Rectal smooth muscle tissue (tissue), 1 donor: ENCODE results near the gene ADAP1.
"Not testable (repeated sequence)": the region's sequence is repeated elsewhere in the genome, so short reads cannot be mapped to it uniquely, and the experiment has no call there.

ENCODE experiments used
- H3K27ac ChIP-seq: one replicate; pipeline ENCODE4 v1.7.0; 2013; ENCODE audit warnings: low read depth, low read length, inconsistent platforms
- H3K27me3 ChIP-seq: one replicate; pipeline ENCODE4 v1.7.0; 2013; ENCODE audit warnings: low read length; ENCODE audit not compliant: control insufficient read depth, insufficient read depth
- H3K36me3 ChIP-seq: one replicate; pipeline ENCODE4 v1.7.0; 2013; ENCODE audit warnings: low read length; ENCODE audit not compliant: control insufficient read depth, insufficient read depth
- H3K4me1 ChIP-seq: one replicate; pipeline ENCODE4 v1.7.0; 2013; ENCODE audit warnings: low read length; ENCODE audit not compliant: control insufficient read depth, insufficient read depth
- H3K4me3 ChIP-seq: one replicate; pipeline ENCODE4 v1.7.0; 2013; ENCODE audit warnings: low read length
- H3K9ac ChIP-seq: one replicate; pipeline ENCODE4 v1.7.0; 2013; ENCODE audit warnings: low read length

Gene ADAP1

GRCh38 chr7:877312-878232, 76.9 kb downstream of the ADAP1 start:
- H3K27ac ChIP-seq = peak overlapping the region; percentile 84
- H3K4me1 ChIP-seq = peaks cover 25% of the 10 kb centered on the region

GRCh38 chr7:876972-877311, 77.5 kb downstream of the ADAP1 start:
- H3K27me3 ChIP-seq = no peaks in the 10 kb centered on the region

More at GRCh38 chr7:877312-878232, 76.9 kb downstream of the ADAP1 start:
- peak overlapping the region; percentile 88 for H3K4me3 ChIP-seq
- H3K27me3 ChIP-seq = no peaks in the 10 kb centered on the region
- H3K36me3 ChIP-seq = peaks cover under 1% of the 10 kb centered on the region
- no peak overlapping the region for H3K9ac ChIP-seq

GRCh38 chr7:876077-876971, 78.2 kb downstream of the ADAP1 start, which contains the start of gene GET4:
TSS of gene GET4 (plus strand) at chr7:876554. CDS start at chr7:876646, 92 bp downstream.
- Histone ChIP-seq H3K9ac (peak within 1 kb of the TSS; percentile 51), H3K27ac (peak within 1 kb of the TSS; percentile 84), H3K36me3 (peaks cover 7% of the 10 kb centered on the region), H3K4me3 (peak within 1 kb of the TSS; percentile 88), H3K4me1 (peaks cover 25% of the 10 kb centered on the region), H3K27me3 (no peaks in the 10 kb centered on the region)

More at GRCh38 chr7:876972-877311, 77.5 kb downstream of the ADAP1 start:
- peaks cover 25% of the 10 kb centered on the region for H3K4me1 ChIP-seq
- H3K36me3 ChIP-seq = peaks cover 6% of the 10 kb centered on the region
- peak overlapping the region; percentile 84 for H3K27ac ChIP-seq
- H3K9ac ChIP-seq = peak overlapping the region; percentile 51
- peak overlapping the region; percentile 88 for H3K4me3 ChIP-seq

- Histone ChIP-seq H3K27ac (peak overlapping the region; percentile 68), H3K27me3 (no peaks in the 10 kb centered on the region), H3K9ac (no peak overlapping the region), H3K36me3 (peaks cover 7% of the 10 kb centered on the region), H3K4me1 (peaks cover 25% of the 10 kb centered on the region), H3K4me3 (peak overlapping the region; percentile 53)
These were observed 78.9 kb downstream of the ADAP1 start for GRCh38 chr7:875476-876076.

GRCh38 chr7:875051-875450, 79.4 kb downstream of the ADAP1 start:
- H3K27ac ChIP-seq = peak overlapping the region; percentile 68
- H3K4me1 ChIP-seq = peaks cover 25% of the 10 kb centered on the region
- peaks cover 10% of the 10 kb centered on the region for H3K36me3 ChIP-seq
- no peaks in the 10 kb centered on the region for H3K27me3 ChIP-seq
- H3K4me3 ChIP-seq = no peak overlapping the region
- no peak overlapping the region for H3K9ac ChIP-seq

- peaks cover 18% of the 10 kb centered on the region for H3K36me3 ChIP-seq
- no peaks in the 10 kb centered on the region for H3K27me3 ChIP-seq
- H3K4me3 ChIP-seq = no peak overlapping the region
- H3K4me1 ChIP-seq = peaks cover 23% of the 10 kb centered on the region
- H3K27ac ChIP-seq = peak overlapping the region; percentile 70
- no peak overlapping the region for H3K9ac ChIP-seq
These were observed 80.3 kb downstream of the ADAP1 start for GRCh38 chr7:874031-874749.

- Histone ChIP-seq H3K9ac (no peak overlapping the region), H3K4me1 (peaks cover 21% of the 10 kb centered on the region), H3K27me3 (no peaks in the 10 kb centered on the region), H3K36me3 (peaks cover 18% of the 10 kb centered on the region), H3K4me3 (no peak overlapping the region), H3K27ac (peak overlapping the region; percentile 70)
These were observed 81.0 kb downstream of the ADAP1 start for GRCh38 chr7:873367-874002.

- H3K27me3 ChIP-seq, H3K4me3 ChIP-seq, H3K9ac ChIP-seq: not testable (repeated sequence)
- peak overlapping the region; percentile 70 for H3K27ac ChIP-seq
- H3K4me1 ChIP-seq = peaks cover 22% of the 10 kb centered on the region
- peaks cover 18% of the 10 kb centered on the region for H3K36me3 ChIP-seq
These were observed 81.8 kb downstream of the ADAP1 start for GRCh38 chr7:872685-873084.

GRCh38 chr7:871900-872537, 82.5 kb downstream of the ADAP1 start:
- no peak overlapping the region for H3K9ac ChIP-seq
- peaks cover 18% of the 10 kb centered on the region for H3K36me3 ChIP-seq
- peaks cover 29% of the 10 kb centered on the region for H3K4me1 ChIP-seq
- no peaks in the 10 kb centered on the region for H3K27me3 ChIP-seq
- H3K27ac ChIP-seq = peak overlapping the region; percentile 35
- H3K4me3 ChIP-seq = no peak overlapping the region

GRCh38 chr7:869348-869747, 85.1 kb downstream of the ADAP1 start:
- Histone ChIP-seq H3K36me3 (peaks cover 21% of the 10 kb centered on the region), H3K9ac (no peak overlapping the region), H3K27ac (peak overlapping the region; percentile 51)

GRCh38 chr7:868189-868486, 86.3 kb downstream of the ADAP1 start:
- Histone ChIP-seq H3K27ac (peak overlapping the region; percentile 89), H3K36me3 (peaks cover 24% of the 10 kb centered on the region), H3K4me1 (peaks cover 19% of the 10 kb centered on the region), H3K9ac (no peak overlapping the region), H3K27me3 (no peaks in the 10 kb centered on the region), H3K4me3 (no peak overlapping the region)

More at GRCh38 chr7:869348-869747, 85.1 kb downstream of the ADAP1 start:
- peaks cover 31% of the 10 kb centered on the region for H3K4me1 ChIP-seq
- no peaks in the 10 kb centered on the region for H3K27me3 ChIP-seq
- no peak overlapping the region for H3K4me3 ChIP-seq
